Keratinocyte (primary cell): ENCODE results near the gene GJC1. TPM values are rescaled to one million over a fixed set of nuclear protein-coding genes. Genes with fewer than 3 reads are reported as not detected.

ENCODE experiments used
- DNase-seq: peaks from one replicate; pipeline ENCODE4 v3.0.0-alpha.2; 2011; ENCODE audit warnings: low read depth, missing footprints, low spot score
- FAIRE-seq: peaks from 2 replicates; lab custom pipeline; 2011; peaks lifted over from hg19 to GRCh38; lab: Jason Lieb, UNC
- H2AFZ ChIP-seq: 2 replicates; pipeline ENCODE4 v1.6.0; 2012; ENCODE audit warnings: low read length, control low read depth, inconsistent platforms; ENCODE audit not compliant: control insufficient read depth
- H3K27ac ChIP-seq: 2 replicates; pipeline ENCODE4 v1.5.1; 2011; ENCODE audit warnings: low read length; ENCODE audit not compliant: control insufficient read depth, insufficient read depth
- H3K27me3 ChIP-seq: 3 replicates; pipeline ENCODE4 v1.6.0; 2011; ENCODE audit warnings: low read length; ENCODE audit not compliant: control insufficient read depth, insufficient read depth; ENCODE audit errors: extremely low read depth
- H3K36me3 ChIP-seq, 2 experiments: 2 replicates in 1 of 2; 3 replicates in 1 of 2; pipeline ENCODE4 v1.5.1; 2011; ENCODE audit warnings: low read length in 2 of 2, mild to moderate bottlenecking in 1 of 2; ENCODE audit not compliant: control insufficient read depth in 2 of 2, insufficient read depth in 2 of 2; ENCODE audit errors: extremely low read depth in 1 of 2
- H3K4me1 ChIP-seq: 3 replicates; pipeline ENCODE4 v1.5.1; 2011; ENCODE audit warnings: low read length; ENCODE audit not compliant: control insufficient read depth, insufficient read depth; ENCODE audit errors: extremely low read depth
- H3K4me2 ChIP-seq: 3 replicates; pipeline ENCODE4 v1.6.0; 2011; ENCODE audit warnings: low read depth, low read length; ENCODE audit not compliant: control insufficient read depth, insufficient read depth; ENCODE audit errors: extremely low read depth
- H3K4me3 ChIP-seq, 3 experiments: fragments of 200-600 bp in 1 of 3; sonication (generic) in 1 of 3; 2 replicates in 2 of 3; 3 replicates in 1 of 3; pipeline ENCODE4 v1.5.1; 2011 to 2016; ENCODE audit warnings: low read length in 3 of 3, mild to moderate bottlenecking in 3 of 3, control low read depth in 2 of 3, inconsistent platforms in 1 of 3, low read depth in 1 of 3, mixed read lengths in 1 of 3, mixed run types in 1 of 3, moderate library complexity in 1 of 3; ENCODE audit not compliant: control insufficient read depth in 2 of 3, insufficient read depth in 2 of 3; ENCODE audit errors: extremely low read depth in 1 of 3
- H3K79me2 ChIP-seq: 2 replicates; pipeline ENCODE4 v1.6.0; 2012; ENCODE audit warnings: low read length; ENCODE audit not compliant: control insufficient read depth, insufficient read depth
- H3K9ac ChIP-seq: 3 replicates; pipeline ENCODE4 v1.6.0; 2011; ENCODE audit warnings: low read length; ENCODE audit not compliant: control insufficient read depth, insufficient read depth; ENCODE audit errors: extremely low read depth
- H3K9me1 ChIP-seq: 3 replicates; pipeline ENCODE4 v1.6.0; 2011; ENCODE audit warnings: low read length; ENCODE audit not compliant: control insufficient read depth, insufficient read depth; ENCODE audit errors: extremely low read depth
- H3K9me3 ChIP-seq: 2 replicates; pipeline ENCODE4 v1.5.1; 2012; ENCODE audit warnings: low read depth, low read length; ENCODE audit not compliant: control insufficient read depth
- H4K20me1 ChIP-seq: 3 replicates; pipeline ENCODE4 v1.6.0; 2011; ENCODE audit warnings: low read length; ENCODE audit not compliant: control insufficient read depth, insufficient read depth; ENCODE audit errors: extremely low read depth
- CTCF ChIP-seq, 3 experiments: IDR thresholded peaks in 1 of 3; conservative IDR thresholded peaks in 1 of 3; optimal IDR thresholded peaks in 1 of 3; 2 replicates in 2 of 3; 3 replicates in 1 of 3; pipeline versions ENCODE3 to v1.5.1; 2011; ENCODE audit warnings: low read length in 3 of 3, mild to moderate bottlenecking in 3 of 3, moderate library complexity in 2 of 3, control low read depth in 1 of 3, inconsistent platforms in 1 of 3; ENCODE audit not compliant: insufficient read depth in 2 of 3; ENCODE audit errors: extremely low read depth in 1 of 3
- EZH2 ChIP-seq: IDR thresholded peaks from one replicate; pipeline ENCODE4 v1.6.1; 2012; ENCODE audit warnings: inconsistent platforms, mild to moderate bottlenecking, low read length, moderate library complexity
- dilution Hi-C: fragments of 300-500 bp; cut with MboI; formaldehyde crosslinking; loops from one replicate; pipeline ENCODE4 v1.7.0; 2020; ENCODE audit warnings: low sequenced_read_pairs; ENCODE audit not compliant: extremely low pct_ligation_motif_present
- polyA plus RNA-seq, 5 experiments: library from polyadenylated mRNA; depleted of rRNA in 3 of 5; stranded (reverse) in 3 of 5; stranded (forward) in 1 of 5; unstranded in 1 of 5; fragments of >200 nt; gene quantifications; 1 replicate in 1 of 5; 2 replicates in 3 of 5; 3 replicates in 1 of 5; pipeline versions ENCODE4 v1.2.1 to v1.2.3, GENCODE V29; 2011 to 2012; ENCODE audit warnings: missing spikeins in 2 of 5, low read depth in 1 of 5, low replicate concordance in 1 of 5

GJC1 gene
- polyA plus RNA-seq, 1 donor (not counting 4 experiments of a cell fraction or from before 2014, with no cell fraction given), result 11.1 TPM

- Histone ChIP-seq H3K9me1 (no peaks in the 10 kb centered on the region), H3K27ac (no peak overlapping the region), H3K79me2 (no peaks in the 10 kb centered on the region), H3K36me3 (no peaks in the 10 kb centered on the region), H3K4me1 (no peaks in the 10 kb centered on the region), H3K4me2 (no peak overlapping the region), H3K27me3 (no peaks in the 10 kb centered on the region), H4K20me1 (no peaks in the 10 kb centered on the region), H3K9me3 (no peaks in the 10 kb centered on the region), H2AFZ (no peak overlapping the region), H3K9ac (no peak overlapping the region), H3K4me3 (no peak overlapping the region)
- no peak for FAIRE-seq
- dilution Hi-C loops, result no loop called here
- TF ChIP-seq CTCF (optimal IDR thresholded peaks at IDR 0.05 in 1 of 3, IDR thresholded peaks at IDR 0.05 in 1 of 3, conservative IDR thresholded peaks at IDR 0.05 in 1 of 3; ENCODE audit: extremely low read depth in 1 of 3, insufficient read depth in 2 of 3, low read length in 3 of 3), result no peak
- TF ChIP-seq EZH2, result no peak
- DNase-seq, result no peak
These were observed 12.7 kb upstream of the GJC1 start for GRCh38 chr17:44842748-44843147.

- no peak overlapping the region for H3K9ac ChIP-seq
- dilution Hi-C loops, result no loop called here
- no peak for FAIRE-seq
These were observed 10.8 kb upstream of the GJC1 start for GRCh38 chr17:44840936-44841335.

More at GRCh38 chr17:44840936-44841335, 10.8 kb upstream of the GJC1 start:
- Histone ChIP-seq H3K9me3 (no peaks in the 10 kb centered on the region), H2AFZ (no peak overlapping the region), H3K4me3 (no peak overlapping the region), H3K27ac (no peak overlapping the region), H3K79me2 (no peaks in the 10 kb centered on the region), H3K4me1 (no peaks in the 10 kb centered on the region), H3K36me3 (no peaks in the 10 kb centered on the region), H3K4me2 (no peak overlapping the region), H3K27me3 (no peaks in the 10 kb centered on the region), H4K20me1 (no peaks in the 10 kb centered on the region), H3K9me1 (no peaks in the 10 kb centered on the region)
- DNase-seq, result no peak
- TF ChIP-seq EZH2 (no peak), CTCF (optimal IDR thresholded peaks at IDR 0.05 in 1 of 3, IDR thresholded peaks at IDR 0.05 in 1 of 3, conservative IDR thresholded peaks at IDR 0.05 in 1 of 3; ENCODE audit: extremely low read depth in 1 of 3, insufficient read depth in 2 of 3, low read length in 3 of 3) (no peak)
